ENCODE results near the gene FAM174B. TPM values are rescaled to one million over a fixed set of nuclear protein-coding genes. Genes with fewer than 3 reads are reported as not detected.

Gene FAM174B
- total and polyA plus RNA-seq, 4 donors: 2.5 to 4.5 (median 3.8) TPM

GRCh38 chr15:92643849-92644815 is 11.4 kb downstream of the FAM174B start:
- H3K36me3 ChIP-seq (ENCODE audit: control insufficient read depth in 4 of 4, insufficient read depth in 3 of 4, low read depth in 1 of 4, low read length in 3 of 4): no peaks in the 10 kb centered on the region
- DNase-seq (ENCODE audit: low spot score): no peak
- no peak overlapping the region for H3K4me3 ChIP-seq (ENCODE audit: low read depth in 1 of 3, low read length in 3 of 3)
- H3K4me1 ChIP-seq (ENCODE audit: control insufficient read depth in 4 of 4, insufficient read depth in 4 of 4, low read length in 3 of 4): peaks cover 0 to 3% (median 1%) of the 10 kb centered on the region in 4 donors
- H3K9me3 ChIP-seq (ENCODE audit: control insufficient read depth in 4 of 4, low read length in 3 of 4): no peaks in the 10 kb centered on the region
- no peak overlapping the region for H3K27ac ChIP-seq (ENCODE audit: low read depth in 1 of 2, low read length in 2 of 2)
- H3K9ac ChIP-seq (ENCODE audit: low read depth in 1 of 2, low read length in 2 of 2): no peak overlapping the region
- 95% methylated on average over 13 of the region's 13 CpGs for WGBS
- no peak for TF ChIP-seq GABPA (IDR thresholded peaks at IDR 0.05 in 1 of 2, conservative IDR thresholded peaks at IDR 0.05 in 1 of 2)
- TF ChIP-seq JUND (IDR thresholded peaks at IDR 0.05): no peak
- no peak for TF ChIP-seq HNF4A (conservative IDR thresholded peaks at IDR 0.05)
- no peaks in the 10 kb centered on the region for H3K27me3 ChIP-seq (ENCODE audit: control insufficient read depth in 4 of 4, insufficient read depth in 4 of 4, low read length in 3 of 4)

- Histone ChIP-seq H3K27ac (ENCODE audit: low read depth in 1 of 2, low read length in 2 of 2) (no peak overlapping the region), H3K4me3 (ENCODE audit: low read depth in 1 of 3, low read length in 3 of 3) (no peak overlapping the region), H3K36me3 (ENCODE audit: control insufficient read depth in 4 of 4, insufficient read depth in 3 of 4, low read depth in 1 of 4, low read length in 3 of 4) (no peaks in the 10 kb centered on the region), H3K27me3 (ENCODE audit: control insufficient read depth in 4 of 4, insufficient read depth in 4 of 4, low read length in 3 of 4) (no peaks in the 10 kb centered on the region), H3K9ac (ENCODE audit: low read depth in 1 of 2, low read length in 2 of 2) (no peak overlapping the region), H3K4me1 (ENCODE audit: control insufficient read depth in 4 of 4, insufficient read depth in 4 of 4, low read length in 3 of 4) (peaks cover 0 to 8% (median 7%) of the 10 kb centered on the region in 4 donors), H3K9me3 (ENCODE audit: control insufficient read depth in 4 of 4, low read length in 3 of 4) (no peaks in the 10 kb centered on the region)
- TF ChIP-seq FOXA1 (IDR thresholded peaks at IDR 0.05) (no peak), JUND (IDR thresholded peaks at IDR 0.05) (no peak), REST (IDR thresholded peaks at IDR 0.05) (no peak), CTCF (IDR thresholded peaks at IDR 0.05; ENCODE audit: low read depth, low read length, missing input control) (no peak), HNF4G (IDR thresholded peaks at IDR 0.05) (no peak), MAX (IDR thresholded peaks at IDR 0.05) (no peak), RXRA (IDR thresholded peaks at IDR 0.05) (no peak)
- DNase-seq (ENCODE audit: low spot score): no peak
- whole genome bisulfite sequencing: 67% methylated on average over 15 of the region's 15 CpGs
These were observed 16.7 kb downstream of the FAM174B start for GRCh38 chr15:92638709-92639365.

Data from liver (tissue), 9 donors.